ENCODE measurements around the gene PPP1CB.

- TF ChIP-seq NRF1 (IDR thresholded peaks at IDR 0.05; ENCODE audit: low read depth, low read length) = no peak
- no peak for TF ChIP-seq CTCF (IDR thresholded peaks at IDR 0.05)
- TF ChIP-seq RAD21 (IDR thresholded peaks at IDR 0.05; ENCODE audit: low read length) = no peak
Observed at GRCh38 chr2:28713577-28714298, 37.9 kb upstream of the PPP1CB start.

All from SK-N-SH (cell line).